Skin epidermis (tissue), 12 donors: Measurements from ENCODE around the gene MORC2.

Experiments used
- H3K27ac ChIP-seq, 21 experiments: fragments of 200-600 bp; sonication (generic) in 11 of 21; one replicate each; pipeline ENCODE4 v1.5.0; 2020; ENCODE audit warnings: mild to moderate bottlenecking in 3 of 21, inconsistent platforms in 2 of 21, moderate library complexity in 2 of 21
- H3K4me3 ChIP-seq, 7 experiments: fragments of 200-600 bp; sonication (generic) in 2 of 7; one replicate each; pipeline ENCODE4 v1.5.0; 2020; ENCODE audit warnings: inconsistent platforms in 2 of 7, mild to moderate bottlenecking in 2 of 7, moderate library complexity in 1 of 7

The MORC2 gene

DNA sequence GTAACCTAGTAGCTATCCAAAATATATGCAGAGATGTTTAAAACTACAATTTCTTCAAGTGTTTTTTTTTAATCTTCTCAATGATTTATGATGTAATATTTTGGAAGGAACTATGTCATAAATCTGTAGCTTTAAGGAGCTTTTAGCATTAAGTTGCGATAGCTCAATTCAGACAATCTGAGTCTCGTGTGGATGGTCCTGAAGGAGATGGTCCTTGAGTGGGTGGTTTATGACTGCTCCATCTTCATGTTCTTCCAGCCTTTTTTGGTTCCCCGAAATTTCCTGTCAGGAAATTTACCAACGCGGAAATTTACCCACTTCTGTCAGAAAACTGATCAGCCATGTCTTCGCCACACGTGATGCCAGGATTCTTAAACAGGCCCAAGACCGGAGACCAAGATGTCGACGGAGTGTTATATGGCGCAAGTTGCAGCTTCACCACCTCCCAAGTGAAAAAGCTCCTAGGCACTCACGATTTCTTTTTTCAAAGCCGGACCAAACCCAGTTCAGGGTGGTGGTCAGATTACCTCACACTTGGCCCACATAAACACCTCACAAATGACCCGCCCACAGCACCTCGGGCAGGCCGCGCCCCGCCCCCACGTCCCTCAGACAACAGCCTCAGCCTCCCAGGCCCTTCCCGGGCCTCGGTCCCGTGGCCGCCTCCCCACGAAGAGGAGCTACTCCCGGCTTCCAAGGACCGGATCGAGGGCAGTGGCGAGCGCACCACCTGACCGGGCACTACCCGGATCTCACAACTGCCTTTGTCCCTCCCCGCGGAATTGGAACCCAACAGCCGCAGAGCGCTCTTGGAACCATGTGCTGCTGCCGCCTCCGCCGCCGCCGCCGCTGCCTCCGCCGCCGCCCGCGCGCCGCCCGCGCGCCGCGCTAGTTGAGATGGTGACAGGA is at the start of gene MORC2:
Gene MORC2 (minus strand): TSS at position 760 of the 909 bp plus-strand sequence. CDS start 885 bp downstream, outside the sequence.
- peak within 1 kb of the TSS; percentile 92 to 99 (median 97) for H3K27ac ChIP-seq

DNA sequence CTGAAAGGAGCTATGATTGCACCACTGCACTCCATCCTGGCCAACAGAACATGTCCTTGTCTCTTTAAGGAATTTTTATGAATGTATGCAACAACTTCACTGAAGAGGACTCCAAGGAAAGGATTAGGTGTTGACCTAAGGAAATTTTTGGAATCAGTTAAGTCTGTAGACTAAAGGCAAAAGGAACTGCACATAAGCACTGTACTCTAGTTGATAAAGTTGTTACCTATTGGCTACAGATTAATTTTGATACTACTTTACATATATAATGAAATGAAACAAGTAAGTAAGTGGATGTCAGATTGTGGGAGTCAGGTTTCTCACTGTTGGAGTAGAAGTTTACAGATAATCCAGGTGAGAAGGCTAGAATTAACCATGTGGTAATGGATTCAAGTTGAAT is 37.0 kb upstream of the MORC2 start:
- H3K4me3 ChIP-seq, result no peak overlapping the region
- H3K27ac ChIP-seq, result no peak overlapping the region

More for the DNA sequence above, at the start of gene MORC2:
- H3K4me3 ChIP-seq, result peak within 1 kb of the TSS; percentile 64 to 87 (median 80)

DNA sequence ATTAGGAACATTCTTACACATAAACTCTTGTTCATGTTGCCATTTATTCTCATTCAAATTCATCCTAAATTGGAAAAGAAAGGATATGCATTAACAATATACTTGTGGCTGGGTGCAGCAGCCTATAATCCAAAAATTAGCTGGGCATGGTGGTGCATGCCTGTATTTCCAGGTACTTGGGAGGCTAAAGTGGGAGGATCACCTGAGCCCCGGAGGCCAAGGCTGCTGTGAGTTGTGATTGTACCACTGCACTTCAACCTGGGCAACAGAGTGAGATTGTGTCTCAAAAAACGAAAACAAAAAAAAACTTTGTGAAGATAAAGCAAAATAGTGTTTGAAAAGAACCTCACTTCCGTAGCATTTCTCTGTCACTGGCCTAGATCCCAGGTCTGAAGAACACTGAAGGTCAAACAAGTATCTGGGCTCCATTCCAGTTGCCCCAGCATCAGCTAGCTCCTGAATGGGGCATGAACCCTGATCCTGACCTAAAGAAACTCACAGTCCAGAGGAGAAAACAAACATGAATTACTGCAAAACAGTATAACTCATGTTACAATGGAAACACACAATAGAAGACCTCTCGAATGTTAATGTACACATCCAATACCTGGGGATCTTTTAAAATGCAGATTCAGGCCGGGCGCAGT is 32.7 kb upstream of the MORC2 start:
- H3K27ac ChIP-seq, result no peak overlapping the region
- H3K4me3 ChIP-seq, result no peak overlapping the region

DNA sequence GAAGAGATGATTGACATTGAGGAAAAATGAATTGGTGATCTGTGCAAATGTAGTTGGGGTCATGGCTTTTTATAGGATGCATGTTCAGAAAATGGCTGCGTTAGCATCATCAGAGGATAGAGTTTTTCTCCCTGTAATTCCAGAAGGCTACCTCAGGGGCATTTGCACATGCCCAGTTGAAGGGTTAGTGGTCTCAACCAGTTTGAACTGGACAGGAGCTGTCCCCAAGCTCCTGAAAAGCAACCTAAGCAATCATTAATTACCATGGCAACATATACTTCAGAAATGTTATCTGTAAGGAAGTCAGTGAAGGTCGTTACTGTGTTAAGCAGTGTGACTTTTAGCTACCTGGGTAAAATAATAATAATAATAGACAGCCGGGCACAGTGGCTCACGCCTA is 29.8 kb upstream of the MORC2 start:
- Histone ChIP-seq H3K4me3 (no peak overlapping the region), H3K27ac (no peak overlapping the region)

DNA sequence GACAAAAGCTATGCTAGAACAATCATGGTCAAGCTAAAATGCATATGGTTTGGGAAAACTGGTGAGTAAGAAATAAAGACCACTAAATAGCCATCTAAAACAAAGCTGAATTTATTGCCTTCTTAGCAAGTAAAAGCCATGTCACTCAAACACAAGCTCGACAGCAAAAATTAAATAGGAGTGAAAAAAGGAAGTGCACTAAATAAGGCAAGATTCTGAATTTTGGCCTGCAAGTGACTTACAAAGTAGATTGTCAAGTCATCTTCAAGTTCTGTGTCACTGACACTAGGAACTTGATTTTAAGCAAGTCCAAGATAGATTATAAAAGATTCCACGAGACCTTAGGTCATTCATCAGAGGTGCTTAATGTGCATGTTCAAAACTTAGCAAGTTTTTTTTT is 27.9 kb upstream of the MORC2 start:
- Histone ChIP-seq H3K4me3 (no peak overlapping the region), H3K27ac (no peak overlapping the region)

DNA sequence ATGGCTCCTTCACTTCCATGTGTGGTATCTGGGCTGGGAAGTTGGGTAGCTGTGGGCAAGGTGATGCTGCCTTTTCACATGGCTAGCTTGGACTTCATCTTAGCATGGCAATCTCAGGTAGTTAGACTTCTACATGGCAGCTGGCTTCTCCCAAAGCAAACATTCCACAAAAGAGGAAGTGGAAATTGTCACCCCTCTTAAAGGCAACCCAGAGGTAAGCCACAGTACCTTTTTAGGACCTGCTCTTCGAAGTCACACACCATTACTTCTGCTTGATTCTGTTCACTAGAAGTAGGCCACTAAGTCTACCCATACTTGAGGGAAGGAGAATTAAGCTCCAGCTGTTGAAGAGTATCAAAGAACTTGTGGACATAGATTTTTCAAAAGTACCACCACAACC is 26.4 kb upstream of the MORC2 start:
- no peak overlapping the region for H3K27ac ChIP-seq
- H3K4me3 ChIP-seq, result no peak overlapping the region

DNA sequence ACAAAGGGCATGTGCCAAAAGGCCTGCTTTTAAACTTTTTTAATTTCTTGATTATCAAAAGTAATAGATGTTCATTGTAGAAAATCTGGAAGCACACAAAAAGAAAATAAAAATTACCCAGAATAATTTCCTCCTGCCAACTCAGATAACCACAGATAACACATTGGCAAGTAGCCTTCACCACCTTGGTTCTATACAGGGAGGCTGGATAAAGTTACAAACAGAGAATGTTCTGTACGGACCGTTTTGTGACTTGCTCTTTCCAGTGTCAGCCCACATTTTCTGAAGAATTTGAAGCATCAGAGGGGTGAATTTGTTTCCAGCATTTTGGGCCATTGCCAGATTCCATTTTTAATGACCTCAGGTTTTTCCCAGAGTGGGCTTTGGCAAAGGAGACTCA is 24.0 kb upstream of the MORC2 start:
- no peak overlapping the region for H3K27ac ChIP-seq

DNA sequence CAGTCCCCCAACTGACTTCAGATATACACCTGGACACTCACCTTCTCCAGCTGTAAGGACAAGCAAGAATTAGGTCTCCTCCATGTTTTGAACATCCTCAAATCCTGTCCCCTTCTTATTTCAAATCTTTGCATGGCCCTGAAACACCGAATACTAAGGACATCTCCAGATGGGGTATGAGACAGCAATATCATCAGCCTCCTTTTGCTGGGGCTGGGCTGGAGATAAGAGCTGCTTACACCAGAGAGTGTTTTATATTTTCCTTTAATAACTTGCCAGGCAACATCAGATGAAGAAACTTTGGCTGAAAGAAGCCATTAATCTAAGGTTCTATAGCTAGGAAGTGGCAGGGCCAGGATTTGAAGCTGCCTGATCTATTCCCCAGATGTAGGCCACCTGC is 22.1 kb upstream of the MORC2 start:
- no peak overlapping the region for H3K4me3 ChIP-seq
- H3K27ac ChIP-seq, result no peak overlapping the region

More for the DNA sequence above, 24.0 kb upstream of the MORC2 start:
- H3K4me3 ChIP-seq, result no peak overlapping the region

DNA sequence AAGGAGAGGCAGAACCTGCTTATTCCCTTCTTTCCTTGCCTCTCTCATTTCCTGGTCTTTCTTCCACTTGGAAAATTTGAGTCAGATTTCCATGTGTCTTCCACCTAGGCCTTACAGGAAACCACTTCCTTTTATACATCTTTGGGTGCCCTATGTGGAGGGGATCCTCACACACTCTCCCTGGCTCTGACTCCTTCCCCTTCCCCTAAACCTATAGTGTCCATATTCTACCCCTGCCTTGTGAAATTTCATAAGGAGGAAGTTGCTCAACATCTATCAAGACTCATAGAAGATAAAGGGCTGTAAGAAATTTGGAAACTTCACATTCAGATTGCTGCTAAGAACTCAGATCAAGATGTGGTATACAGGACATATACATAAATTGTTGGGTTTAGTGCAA is 20.9 kb upstream of the MORC2 start:
- Histone ChIP-seq H3K27ac (no peak overlapping the region), H3K4me3 (no peak overlapping the region)

DNA sequence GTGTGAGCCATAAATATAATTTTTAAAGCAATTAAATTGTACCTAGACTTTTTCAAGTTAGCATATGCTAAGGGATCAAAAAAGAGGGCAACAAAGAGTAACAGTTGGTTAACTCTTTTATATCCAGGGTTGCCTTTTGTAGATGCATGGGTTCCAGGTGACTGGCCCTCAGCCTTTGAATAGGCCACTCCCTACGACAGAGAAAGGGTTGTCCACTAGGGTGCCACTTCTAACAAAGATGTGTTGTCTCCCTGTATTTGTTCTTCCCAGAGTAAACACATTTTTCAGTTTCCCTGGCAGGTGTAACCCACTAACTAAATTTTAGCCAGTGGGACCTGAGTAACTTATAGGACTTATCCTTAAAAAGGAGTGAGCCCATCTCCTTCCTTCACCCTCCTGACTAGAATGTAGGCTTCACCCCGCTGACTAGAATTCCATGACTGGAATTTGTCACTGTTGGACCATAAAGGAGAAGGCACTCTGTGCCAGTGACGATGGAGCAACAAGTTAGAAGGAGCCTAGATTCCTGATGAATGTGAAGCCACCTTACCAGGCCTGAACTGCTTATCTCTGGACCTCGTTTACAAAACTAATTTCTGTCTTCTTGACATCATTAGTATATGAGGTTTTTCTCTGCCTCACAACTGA is 17.1 kb upstream of the MORC2 start:
- Histone ChIP-seq H3K27ac (no peak overlapping the region), H3K4me3 (no peak overlapping the region)

DNA sequence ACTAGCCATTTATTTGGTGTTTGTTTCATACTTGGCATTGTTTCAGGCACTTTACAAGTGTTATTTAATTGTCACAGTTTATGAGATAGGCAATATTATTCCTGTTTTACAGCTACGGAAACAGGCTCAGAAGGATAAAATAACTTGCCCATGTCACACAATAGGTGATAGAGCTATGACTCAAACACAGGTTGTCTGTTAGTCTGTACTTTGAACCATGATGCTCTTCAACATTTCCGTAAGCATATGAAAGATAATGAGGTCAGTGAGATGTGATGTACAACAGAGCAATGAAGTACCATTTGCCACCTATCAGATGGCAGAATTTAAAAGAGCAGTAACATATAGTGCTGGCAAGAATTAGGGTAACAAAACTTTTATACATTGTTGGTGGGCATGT is 15.7 kb upstream of the MORC2 start:
- no peak overlapping the region for H3K4me3 ChIP-seq
- H3K27ac ChIP-seq, result no peak overlapping the region

DNA sequence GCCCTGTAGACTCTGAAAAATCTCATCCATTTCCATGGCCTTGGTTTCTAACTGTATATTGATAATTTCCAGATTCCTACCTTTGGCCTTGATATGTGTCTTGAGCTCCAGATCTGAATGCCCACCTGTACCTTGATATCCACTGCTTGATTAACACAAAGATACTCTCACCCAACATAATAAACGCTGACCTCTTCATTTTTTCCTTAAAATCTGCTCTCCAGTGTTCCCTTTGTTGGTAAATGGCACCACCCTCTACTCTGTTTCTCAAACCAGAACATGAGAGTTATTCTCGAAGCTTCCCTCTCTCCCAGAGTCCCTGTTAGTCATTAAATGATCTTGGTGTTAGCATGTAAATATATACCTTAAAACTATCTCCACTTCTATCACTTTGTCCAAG is 13.9 kb upstream of the MORC2 start:
- H3K27ac ChIP-seq, result no peak overlapping the region
- no peak overlapping the region for H3K4me3 ChIP-seq

DNA sequence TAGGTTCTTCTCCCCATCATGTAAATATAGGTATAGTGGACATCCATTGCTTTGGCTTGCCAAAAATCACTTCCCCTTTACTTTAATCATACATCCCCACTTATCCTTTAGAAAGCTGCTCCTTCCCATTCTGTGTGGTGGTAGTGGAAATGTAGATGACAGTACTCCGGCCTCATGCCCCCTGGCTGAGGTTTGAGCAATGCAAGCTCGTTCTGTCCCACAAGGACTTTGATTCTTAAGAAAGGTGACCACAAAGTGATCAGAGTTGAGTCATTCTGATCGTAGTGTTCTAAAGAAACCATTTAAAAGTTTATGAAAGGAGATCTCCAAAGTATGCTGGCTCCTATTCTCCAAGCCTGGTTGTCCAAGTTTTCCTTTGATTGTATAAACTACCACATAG is 11.4 kb upstream of the MORC2 start:
- H3K27ac ChIP-seq, result no peak overlapping the region
- no peak overlapping the region for H3K4me3 ChIP-seq

DNA sequence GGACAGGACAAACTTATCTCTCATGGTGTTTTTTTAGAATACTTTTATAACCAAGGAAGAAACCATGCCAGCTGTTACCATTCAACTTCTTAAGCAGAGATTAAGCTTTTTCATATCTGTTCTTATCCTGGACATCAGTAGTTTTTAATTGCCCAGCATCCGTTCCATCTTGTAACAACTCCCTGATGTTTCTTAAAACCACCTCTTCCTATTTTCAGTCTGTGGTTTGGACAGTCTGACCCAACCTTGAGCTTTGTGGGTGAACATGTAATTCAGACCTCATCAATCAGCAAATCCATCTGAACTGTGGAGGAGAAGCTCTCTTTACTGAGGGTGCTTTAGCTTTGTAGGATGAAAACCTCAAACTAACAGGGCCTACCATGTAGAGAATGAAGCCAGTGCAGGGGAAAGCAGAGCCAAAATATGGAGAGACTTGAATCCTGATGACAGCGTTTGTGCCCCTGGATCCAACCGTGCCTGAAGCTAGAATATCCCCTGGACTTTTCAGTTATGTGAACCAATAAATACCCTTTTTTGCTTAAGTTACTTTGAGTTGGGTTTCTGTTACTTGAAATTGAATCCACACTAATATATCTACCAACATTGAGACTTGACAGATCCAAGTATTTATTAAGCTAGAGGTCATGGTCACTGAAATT is 9.9 kb upstream of the MORC2 start:
- no peak overlapping the region for H3K4me3 ChIP-seq
- no peak overlapping the region for H3K27ac ChIP-seq

DNA sequence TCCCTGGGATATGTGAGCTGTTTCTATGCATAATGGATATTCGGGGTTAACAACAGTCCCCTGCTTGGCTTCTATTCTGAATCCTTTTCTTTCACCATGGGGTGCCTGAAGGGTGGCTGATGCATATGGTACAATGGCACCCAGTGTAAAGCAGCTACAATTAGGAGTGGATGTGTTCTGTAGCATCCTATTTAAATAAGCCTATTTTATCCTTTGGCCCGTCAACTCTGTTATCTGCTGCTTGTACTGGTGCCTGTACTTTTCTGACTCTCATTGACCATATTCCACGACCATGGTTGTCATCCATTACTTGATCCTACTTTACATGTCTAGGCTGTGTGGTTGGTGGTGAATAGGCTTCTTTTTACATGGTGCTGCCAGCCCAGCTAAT is 1.8 kb upstream of the MORC2 start:
- peak overlapping the region in 6 of 21 experiments; percentile 95 to 99 (median 98) for H3K27ac ChIP-seq
- H3K4me3 ChIP-seq, result peak overlapping the region; percentile 64 to 87 (median 80)

DNA sequence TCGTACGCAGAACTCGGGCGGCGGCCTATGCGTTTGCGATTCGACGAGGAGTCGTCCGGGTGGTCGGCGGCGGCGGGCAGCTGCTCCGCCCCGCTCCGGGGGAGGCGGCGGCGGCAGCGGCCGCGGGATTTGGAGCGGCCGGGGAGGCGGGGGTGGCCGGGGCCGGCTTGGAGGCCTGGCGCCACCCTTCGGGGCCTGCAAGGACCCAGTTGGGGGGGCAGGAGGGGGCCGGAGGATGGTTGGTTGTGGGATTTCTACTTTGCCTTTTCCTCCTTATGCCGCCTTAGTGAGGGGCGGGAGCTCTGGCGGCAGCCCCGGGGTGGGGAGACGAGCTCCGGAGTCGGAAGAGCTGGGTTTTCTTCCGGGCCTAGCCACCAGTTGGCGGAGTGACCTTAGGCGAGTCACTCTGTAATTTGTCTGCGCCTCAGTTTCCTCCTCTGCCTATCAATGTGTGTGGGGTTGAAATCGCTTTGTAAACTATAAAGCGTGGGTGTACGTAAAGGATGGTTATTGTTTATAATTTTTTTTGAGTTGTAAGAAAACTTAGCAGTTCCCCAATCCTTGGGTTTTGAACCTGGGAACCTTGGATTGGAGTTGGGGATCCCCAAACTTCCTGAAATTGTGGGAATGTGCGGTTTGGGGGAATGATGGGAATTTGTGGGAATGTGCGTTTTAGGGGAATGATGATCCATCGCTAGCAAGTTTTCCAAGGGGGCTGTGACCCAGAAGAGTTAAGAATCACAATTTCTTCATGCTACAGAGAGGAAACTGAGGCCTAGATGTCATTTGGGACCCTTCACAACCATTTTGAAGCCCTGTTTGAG is 1.2 kb upstream of the MORC2 start:
- Histone ChIP-seq H3K27ac (peak overlapping the region; percentile 92 to 99 (median 97)), H3K4me3 (peak overlapping the region; percentile 64 to 87 (median 80))

DNA sequence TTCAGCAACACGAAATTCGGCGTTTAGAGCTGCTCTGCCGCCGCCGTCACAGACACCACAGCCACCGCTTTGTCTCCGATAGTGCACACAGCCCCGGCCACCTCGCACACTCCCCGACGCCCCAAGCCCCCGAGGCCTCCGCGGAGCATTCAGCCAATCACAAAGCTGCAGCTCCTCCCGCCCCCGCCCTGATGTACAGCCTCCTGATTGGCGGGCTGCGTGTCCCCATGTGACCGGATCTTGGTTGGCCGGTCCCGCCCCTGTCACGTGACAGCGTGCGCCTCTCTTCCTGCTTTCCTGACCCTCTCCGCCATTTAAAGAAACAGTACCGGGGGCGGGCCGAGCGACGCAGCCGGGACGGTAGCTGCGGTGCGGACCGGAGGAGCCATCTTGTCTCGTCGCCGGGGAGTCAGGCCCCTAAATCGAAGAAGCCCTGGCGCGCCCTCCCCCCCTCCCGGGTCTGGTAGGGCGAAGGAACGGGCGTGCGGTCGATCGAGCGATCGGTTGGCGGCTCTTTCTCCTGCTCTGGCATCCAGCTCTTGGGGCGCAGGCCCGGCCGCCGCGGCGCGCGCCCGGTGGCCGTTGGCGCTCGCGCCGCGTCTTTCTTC is 454 bp upstream of the MORC2 start, which contains the start of gene TUG1:
Gene TUG1 (plus strand): TSS at position 342 of the 608 bp plus-strand sequence.
- Histone ChIP-seq H3K4me3 (peak within 1 kb of the TSS; percentile 64 to 87 (median 80)), H3K27ac (peak within 1 kb of the TSS; percentile 92 to 99 (median 97))

DNA sequence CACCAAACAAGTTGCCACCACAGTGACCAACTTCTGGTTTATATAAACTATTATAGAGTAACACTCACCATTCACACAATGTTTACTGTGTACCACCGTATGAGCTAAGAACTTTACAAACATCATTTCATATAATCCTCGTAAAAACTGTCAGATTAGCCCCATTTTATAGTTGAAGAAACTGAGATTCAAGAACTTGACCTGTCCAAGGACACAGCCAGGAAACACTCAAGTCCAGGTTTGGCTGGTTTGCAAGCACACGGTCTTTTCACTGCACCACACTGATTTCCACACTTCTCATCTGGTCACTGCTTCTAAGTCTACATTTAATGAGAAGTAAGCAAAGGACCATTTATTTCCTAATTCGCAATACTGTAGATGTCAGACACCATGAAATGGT is 3.7 kb downstream of the MORC2 start:
- H3K4me3 ChIP-seq, result no peak overlapping the region
- H3K27ac ChIP-seq, result no peak overlapping the region

DNA sequence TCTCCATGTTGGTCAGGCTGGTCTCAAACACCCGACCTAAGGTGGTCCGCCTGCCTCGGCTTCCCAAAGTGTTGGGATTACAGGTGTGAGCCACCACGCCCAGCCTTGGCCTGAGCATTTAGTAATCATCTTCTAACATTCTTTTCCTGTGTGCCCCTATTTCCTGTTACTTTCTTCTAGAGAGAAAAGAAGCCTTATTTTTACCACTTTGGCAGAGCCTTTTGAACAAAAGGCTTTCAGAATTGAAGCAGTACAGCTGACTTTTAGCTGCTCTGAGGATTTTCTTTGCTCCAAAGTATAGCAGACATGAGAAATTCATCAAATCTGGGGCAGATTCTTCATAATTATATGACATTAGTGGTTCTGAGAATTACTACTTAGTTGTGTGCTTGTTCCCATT is 13.4 kb downstream of the MORC2 start:
- Histone ChIP-seq H3K27ac (no peak overlapping the region), H3K4me3 (no peak overlapping the region)
